ENCODE results near the gene ZNF682. TPM values are rescaled to one million over a fixed set of nuclear protein-coding genes. Genes with fewer than 3 reads are reported as not detected.
"Not testable (repeated sequence)": the region's sequence is repeated elsewhere in the genome, so short reads cannot be mapped to it uniquely, and the experiment has no call there.

ZNF682 gene
- total RNA-seq, 2 experiments from 2014 or later, result 13.1 to 16.9 TPM

- H3K27me3 Mint-ChIP-seq; POLR2A ChIA-PET; H3K9me3 Mint-ChIP-seq; H3K4me3 Mint-ChIP-seq; H3K36me3 Mint-ChIP-seq; H3K4me1 Mint-ChIP-seq; H3K27ac Mint-ChIP-seq; DNase-seq; ATAC-seq (ENCODE audit: low read depth): not testable (repeated sequence)
Measured at GRCh38 chr19:20058738-20059137, 19.4 kb upstream of the ZNF682 start.

DNA sequence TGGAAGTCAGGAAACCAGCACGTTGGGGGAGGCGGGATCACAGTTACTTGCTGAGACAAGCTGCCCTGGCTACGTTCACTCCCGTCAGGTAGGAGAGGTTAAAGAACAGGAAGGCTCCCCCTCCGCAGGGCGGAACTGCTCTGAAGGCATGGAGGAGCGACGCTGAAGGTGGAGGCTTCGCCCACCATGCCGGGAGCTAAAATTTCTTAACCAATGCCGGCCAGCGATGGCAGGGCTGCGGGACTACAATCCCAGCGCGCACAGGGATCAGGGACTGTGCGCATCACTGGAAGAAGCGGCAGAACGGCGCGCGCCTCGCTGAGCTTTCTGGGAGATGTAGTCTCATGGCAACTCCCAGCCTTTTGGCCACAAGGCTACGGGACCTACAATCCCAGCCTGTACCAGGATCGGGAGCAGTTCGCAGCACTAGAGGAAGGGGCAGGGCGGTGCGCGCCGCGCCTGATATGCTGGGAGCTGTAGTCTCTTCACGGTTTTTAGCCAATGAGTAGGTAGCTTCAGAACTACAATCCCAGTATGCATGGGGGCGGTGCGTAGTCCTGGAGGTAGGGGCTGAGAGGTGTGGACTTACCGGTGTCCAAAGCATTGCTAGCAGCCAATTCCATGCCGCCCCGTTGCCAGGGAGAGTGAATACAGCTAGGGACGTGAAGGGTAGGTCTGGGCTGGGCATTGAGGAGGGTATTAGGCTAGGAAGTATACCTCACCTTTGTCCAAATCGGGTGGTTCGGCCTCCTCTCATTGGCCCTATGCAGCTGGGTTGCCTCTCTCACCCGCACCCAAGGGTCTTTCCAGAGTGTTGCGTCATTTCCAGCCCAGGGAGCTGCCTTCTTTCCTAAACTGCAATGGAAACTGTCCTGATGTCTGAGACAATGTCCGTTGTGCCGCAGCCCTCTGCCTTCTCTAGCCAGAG is 12.8 kb upstream of the ZNF682 start:
- DNase-seq (peak; percentile 71), ATAC-seq (ENCODE audit: low read depth) (peak; percentile 98)
- H3K4me1 Mint-ChIP-seq, result peaks cover 8% of the 10 kb centered on the region
- peak overlapping the region; percentile 87 for H3K27ac Mint-ChIP-seq
- H3K27me3 Mint-ChIP-seq, result no peaks in the 10 kb centered on the region
- peaks cover 12% of the 10 kb centered on the region for H3K9me3 Mint-ChIP-seq
- H3K36me3 Mint-ChIP-seq, result peaks cover 2% of the 10 kb centered on the region
- POLR2A ChIA-PET, result interaction anchor here (0.6 to 2.1 kb wide), 14 partner anchors 13 to 536 kb away, joined by 3 to 22 read pairs (median 5); partner anchors contain the start of genes ATP13A1, NDUFA13, ZNF253 and ZNF486
- H3K4me3 Mint-ChIP-seq, result peak overlapping the region; percentile 98

DNA sequence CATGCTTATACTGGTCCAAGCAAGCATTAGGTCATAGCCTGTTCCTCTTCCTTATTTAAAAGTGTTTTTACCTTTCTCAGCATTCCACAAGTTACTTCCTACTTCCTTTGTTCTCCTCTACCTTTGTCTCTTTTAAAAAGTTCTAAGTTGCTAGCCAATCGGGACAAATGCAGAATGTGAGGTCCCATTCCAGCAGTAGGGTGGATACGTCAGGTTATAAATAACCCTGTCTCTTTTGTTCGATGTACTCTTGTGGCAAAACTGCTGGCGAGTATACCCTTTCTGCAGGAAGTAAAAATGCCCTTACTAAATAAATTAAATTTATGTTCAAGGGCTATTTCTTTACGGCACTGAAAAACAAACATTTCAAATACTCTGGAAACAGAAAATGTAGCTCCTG is 6.4 kb upstream of the ZNF682 start:
- H3K27me3 Mint-ChIP-seq; DNase-seq; H3K4me3 Mint-ChIP-seq; H3K27ac Mint-ChIP-seq; H3K36me3 Mint-ChIP-seq; H3K4me1 Mint-ChIP-seq; POLR2A ChIA-PET; ATAC-seq (ENCODE audit: low read depth): not testable (repeated sequence)
- peaks cover 14% of the 10 kb centered on the region for H3K9me3 Mint-ChIP-seq

DNA sequence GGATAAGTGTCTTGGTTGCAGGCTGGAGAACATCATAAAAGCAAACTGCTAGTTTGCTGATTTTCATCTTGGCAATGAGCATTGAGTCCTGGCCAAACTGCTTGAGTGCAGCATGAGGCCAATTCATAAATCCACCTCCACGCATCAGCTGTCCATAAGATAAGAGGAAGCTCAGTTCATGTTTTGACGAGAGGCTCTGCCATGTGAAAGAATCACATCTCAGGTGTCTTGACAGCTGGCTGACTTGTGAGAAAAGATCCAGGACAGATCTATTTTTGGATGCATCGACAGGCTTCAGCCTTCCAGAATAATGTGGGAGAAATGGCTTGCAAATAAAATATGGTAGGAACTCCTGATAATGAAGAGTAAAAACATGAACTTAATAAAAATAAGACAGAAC is 5.4 kb upstream of the ZNF682 start:
- Mint-ChIP-seq H3K27me3 (peaks cover 5% of the 10 kb centered on the region), H3K4me1 (no peaks in the 10 kb centered on the region), H3K36me3 (no peaks in the 10 kb centered on the region), H3K27ac (no peak overlapping the region), H3K9me3 (peaks cover 6% of the 10 kb centered on the region), H3K4me3 (no peak overlapping the region)
- POLR2A ChIA-PET, result no interaction called here
- no peak for ATAC-seq (ENCODE audit: low read depth)
- no peak for DNase-seq

- no peaks in the 10 kb centered on the region for H3K27me3 Mint-ChIP-seq
- DNase-seq, result no peak
- peaks cover 27% of the 10 kb centered on the region for H3K36me3 Mint-ChIP-seq
- POLR2A ChIA-PET, result interaction anchor here (0.8 to 2.7 kb wide), 8 partner anchors 13 to 199 kb away, joined by 3 to 22 read pairs (median 8); partner anchors contain the start of genes ZNF253, ZNF486 and ZNF90
- peaks cover 5% of the 10 kb centered on the region for H3K9me3 Mint-ChIP-seq
- H3K4me3 Mint-ChIP-seq, result peak overlapping the region; percentile 96
- peaks cover 11% of the 10 kb centered on the region for H3K4me1 Mint-ChIP-seq
- H3K27ac Mint-ChIP-seq, result peak overlapping the region; percentile 96
- ATAC-seq (ENCODE audit: low read depth), result no peak
Measured at GRCh38 chr19:20038358-20039202, 725 bp downstream of the ZNF682 start.

GRCh38 chr19:20035935-20036334 is 3.4 kb downstream of the ZNF682 start:
- peaks cover 5% of the 10 kb centered on the region for H3K9me3 Mint-ChIP-seq
- peaks cover 49% of the 10 kb centered on the region for H3K36me3 Mint-ChIP-seq
- DNase-seq (no peak), ATAC-seq (ENCODE audit: low read depth) (no peak)
- H3K27ac Mint-ChIP-seq, result no peak overlapping the region
- no peak overlapping the region for H3K4me3 Mint-ChIP-seq
- no peaks in the 10 kb centered on the region for H3K27me3 Mint-ChIP-seq
- POLR2A ChIA-PET, result no interaction called here
- peaks cover 11% of the 10 kb centered on the region for H3K4me1 Mint-ChIP-seq

DNA sequence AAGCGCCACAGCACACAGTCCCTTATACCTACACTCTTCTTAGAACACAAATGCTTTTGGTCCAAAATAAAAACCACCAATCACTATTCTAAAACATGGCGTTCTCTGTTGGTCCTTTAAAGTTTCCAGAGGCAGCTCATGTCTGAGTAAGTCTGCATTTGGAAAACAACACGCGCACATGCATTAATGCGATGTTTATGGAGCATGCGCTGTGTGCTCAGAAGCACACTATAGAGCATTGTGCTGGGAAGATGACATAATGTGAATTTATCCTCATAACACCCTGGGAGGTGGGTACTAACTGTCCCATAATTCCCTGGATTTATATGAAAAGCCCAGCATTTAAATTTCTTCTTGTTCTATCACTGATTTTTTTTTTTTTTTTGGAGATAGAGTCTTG is 10.7 kb downstream of the ZNF682 start:
- H3K9me3 Mint-ChIP-seq, result peaks cover 6% of the 10 kb centered on the region
- H3K27ac Mint-ChIP-seq, result no peak overlapping the region
- H3K36me3 Mint-ChIP-seq, result peaks cover 68% of the 10 kb centered on the region
- no peaks in the 10 kb centered on the region for H3K27me3 Mint-ChIP-seq
- no peak for DNase-seq
- no peak overlapping the region for H3K4me3 Mint-ChIP-seq
- ATAC-seq (ENCODE audit: low read depth), result no peak
- H3K4me1 Mint-ChIP-seq, result no peaks in the 10 kb centered on the region
- POLR2A ChIA-PET, result no interaction called here

DNA sequence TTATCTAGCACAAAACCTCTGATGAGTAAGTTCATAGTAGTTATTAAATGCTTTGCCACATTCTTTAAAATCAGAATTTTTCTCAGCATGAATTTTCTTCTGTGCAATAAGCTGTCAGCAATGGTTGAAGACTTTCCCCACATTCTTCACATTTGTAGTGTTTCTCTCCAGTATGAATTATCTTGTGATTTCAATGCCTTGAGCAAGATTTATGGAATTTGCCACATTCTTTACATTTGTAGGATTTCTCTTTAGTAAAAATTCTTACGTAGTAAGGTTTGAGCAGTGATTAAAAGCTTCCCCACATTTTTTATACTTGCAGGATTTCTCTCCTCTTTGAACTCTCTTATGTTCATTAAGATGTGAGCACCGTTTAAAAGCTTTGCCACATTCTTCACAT is 33.6 kb downstream of the ZNF682 start:
- DNase-seq, result no peak
- POLR2A ChIA-PET, result no interaction called here
- Mint-ChIP-seq H3K36me3 (peaks cover 64% of the 10 kb centered on the region), H3K9me3 (peaks cover 37% of the 10 kb centered on the region), H3K4me3 (no peak overlapping the region), H3K27ac (no peak overlapping the region), H3K4me1 (no peaks in the 10 kb centered on the region), H3K27me3 (no peaks in the 10 kb centered on the region)
- no peak for ATAC-seq (ENCODE audit: low read depth)

- no peak for ATAC-seq (ENCODE audit: low read depth)
- H3K4me3 Mint-ChIP-seq, result no peak overlapping the region
- POLR2A ChIA-PET, result interaction anchor here (0.7 kb wide), 1 partner anchor 222 kb away, joined by 3 read pairs; no protein-coding TSS in a partner anchor
- H3K36me3 Mint-ChIP-seq, result peaks cover 8% of the 10 kb centered on the region
- peak; percentile 49 for DNase-seq
- no peak overlapping the region for H3K27ac Mint-ChIP-seq
- H3K9me3 Mint-ChIP-seq, result peaks cover 15% of the 10 kb centered on the region
- H3K4me1 Mint-ChIP-seq, result no peaks in the 10 kb centered on the region
- H3K27me3 Mint-ChIP-seq, result no peaks in the 10 kb centered on the region
Measured at GRCh38 chr19:19997656-19998268, 41.5 kb downstream of the ZNF682 start.

- no peak overlapping the region for H3K27ac Mint-ChIP-seq
- H3K4me3 Mint-ChIP-seq, result no peak overlapping the region
- POLR2A ChIA-PET, result no interaction called here
- peaks cover 4% of the 10 kb centered on the region for H3K36me3 Mint-ChIP-seq
- DNase-seq, result no peak
- no peaks in the 10 kb centered on the region for H3K4me1 Mint-ChIP-seq
- no peak for ATAC-seq (ENCODE audit: low read depth)
- H3K27me3 Mint-ChIP-seq, result no peaks in the 10 kb centered on the region
- H3K9me3 Mint-ChIP-seq, result peaks cover 39% of the 10 kb centered on the region
Measured at GRCh38 chr19:19966862-19967261, 72.4 kb downstream of the ZNF682 start.

DNA sequence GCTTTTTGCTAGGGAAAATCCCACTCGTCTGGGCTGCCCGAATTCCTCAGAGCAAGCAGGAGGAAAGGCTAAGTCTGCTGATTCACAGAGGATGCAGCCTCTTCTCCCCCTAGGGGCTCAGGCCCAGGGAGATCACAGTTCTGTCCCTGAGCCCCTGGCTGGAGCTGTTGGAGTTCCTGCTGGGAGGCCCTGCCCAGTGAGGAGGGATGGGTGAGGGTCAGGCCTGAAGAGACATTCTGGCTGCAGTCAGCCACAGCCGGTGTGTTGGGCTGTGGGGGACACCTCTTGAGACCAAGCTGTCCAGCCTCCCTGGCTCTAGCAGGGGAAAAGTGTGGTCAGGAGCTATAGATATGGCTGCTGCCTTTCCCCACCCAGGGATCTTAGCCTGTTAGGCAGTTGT is 73.2 kb downstream of the ZNF682 start:
- DNase-seq; H3K27me3 Mint-ChIP-seq; H3K4me1 Mint-ChIP-seq; H3K4me3 Mint-ChIP-seq; H3K36me3 Mint-ChIP-seq; POLR2A ChIA-PET; H3K27ac Mint-ChIP-seq; ATAC-seq (ENCODE audit: low read depth): not testable (repeated sequence)
- H3K9me3 Mint-ChIP-seq, result peaks cover 35% of the 10 kb centered on the region

- Mint-ChIP-seq H3K4me3 (no peak overlapping the region), H3K27me3 (no peaks in the 10 kb centered on the region), H3K4me1 (no peaks in the 10 kb centered on the region), H3K36me3 (peaks cover 4% of the 10 kb centered on the region), H3K27ac (no peak overlapping the region), H3K9me3 (peaks cover 28% of the 10 kb centered on the region)
- DNase-seq (no peak), ATAC-seq (ENCODE audit: low read depth) (no peak)
- POLR2A ChIA-PET, result no interaction called here
Measured at GRCh38 chr19:19964416-19964815, 74.9 kb downstream of the ZNF682 start.

DNA sequence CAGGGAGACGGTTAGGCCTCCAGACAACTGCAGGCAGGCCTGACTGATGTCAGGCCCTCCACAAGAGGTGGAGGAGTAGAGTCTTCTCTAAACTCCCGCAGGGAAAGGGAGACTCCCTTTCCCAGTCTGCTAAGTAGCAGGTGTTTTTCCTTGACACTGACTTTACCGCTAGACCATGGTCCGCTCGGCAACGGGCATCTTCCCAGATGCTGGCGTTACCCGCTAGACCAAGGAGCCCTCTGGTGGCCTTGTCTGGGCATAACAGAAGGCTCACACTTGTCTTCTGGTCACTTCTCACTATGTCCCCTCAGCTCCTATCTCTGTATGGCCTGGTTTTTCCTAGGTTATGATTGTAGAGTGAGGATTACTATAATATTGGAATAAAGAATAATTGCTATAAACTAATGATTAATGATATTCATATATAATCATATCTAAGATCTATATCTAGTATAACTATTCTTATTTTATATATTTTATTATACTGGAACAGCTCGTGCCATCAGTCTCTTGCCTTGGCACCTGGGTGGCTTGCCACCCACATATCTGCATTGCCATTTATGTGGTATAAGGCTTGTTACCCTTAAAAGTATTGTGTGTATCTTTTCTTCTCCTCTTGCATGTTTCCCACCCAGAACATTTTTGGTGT is 80.0 kb downstream of the ZNF682 start:
- not testable (repeated sequence) for H3K27ac Mint-ChIP-seq

More for the DNA sequence above, 80.0 kb downstream of the ZNF682 start:
- peak; percentile 66 for DNase-seq
- POLR2A ChIA-PET, result interaction anchor here (1.0 to 1.2 kb wide), 2 partner anchors 59 to 428 kb away, joined by 3 read pairs; partner anchors contain the start of gene ZNF93
- not testable (repeated sequence) for ATAC-seq (ENCODE audit: low read depth); H3K36me3 Mint-ChIP-seq; H3K4me1 Mint-ChIP-seq; H3K27me3 Mint-ChIP-seq
- peaks cover 15% of the 10 kb centered on the region for H3K9me3 Mint-ChIP-seq
- peak overlapping the region; percentile 50 for H3K4me3 Mint-ChIP-seq

Data from activated naive CD8-positive, alpha-beta T cell treated with anti-CD3 and anti-CD28 coated beads, Interleukin-2, amount 10 ng/mL, durations not matched to agents 7 days and 5 days (primary cell).